Neuronal stem cell (in vitro differentiated cells): ENCODE results near the gene LINS1. TPM values are rescaled to one million over a fixed set of nuclear protein-coding genes. Genes with fewer than 3 reads are reported as not detected.

Source experiments
- DNase-seq: peaks from one replicate; pipeline ENCODE4 v3.0.0-alpha.2; 2013; ENCODE audit warnings: low spot score
- H2AFZ ChIP-seq: one replicate; pipeline ENCODE4 v1.6.1; 2013; ENCODE audit warnings: mild to moderate bottlenecking, low read length, inconsistent platforms
- H2AK5ac ChIP-seq: 2 replicates; pipeline ENCODE4 v1.6.1; 2013; ENCODE audit warnings: low read depth, mild to moderate bottlenecking, inconsistent platforms, low read length, moderate library complexity, mixed read lengths
- H2BK120ac ChIP-seq: 2 replicates; pipeline ENCODE4 v1.6.1; 2013; ENCODE audit warnings: low read depth, mild to moderate bottlenecking, inconsistent platforms, low read length, moderate library complexity, mixed read lengths
- H2BK12ac ChIP-seq: one replicate; pipeline ENCODE4 v1.6.1; 2013; ENCODE audit warnings: low read length, inconsistent platforms
- H2BK15ac ChIP-seq: 2 replicates; pipeline ENCODE4 v1.6.1; 2013; ENCODE audit warnings: mild to moderate bottlenecking, low read length, inconsistent platforms, mixed read lengths
- H2BK5ac ChIP-seq: one replicate; pipeline ENCODE4 v1.6.1; 2013; ENCODE audit warnings: inconsistent platforms, mild to moderate bottlenecking, low read length, moderate library complexity
- H3K14ac ChIP-seq: one replicate; pipeline ENCODE4 v1.6.1; 2013; ENCODE audit warnings: low read length, inconsistent platforms
- H3K18ac ChIP-seq: 2 replicates; pipeline ENCODE4 v1.6.1; 2013; ENCODE audit warnings: low read length, inconsistent platforms
- H3K23ac ChIP-seq: 2 replicates; pipeline ENCODE4 v1.6.1; 2013; ENCODE audit warnings: low read depth, mild to moderate bottlenecking, mixed read lengths, low read length, inconsistent platforms; ENCODE audit not compliant: poor library complexity
- H3K27ac ChIP-seq: replicated peaks from 3 replicates; pipeline ENCODE4 v1.5.1; 2013; ENCODE audit warnings: low read length, inconsistent platforms
- H3K27me3 ChIP-seq, 3 experiments: 2 replicates each; pipeline ENCODE4 v1.6.1; 2013; ENCODE audit warnings: low read length in 3 of 3, mild to moderate bottlenecking in 2 of 3, inconsistent platforms in 1 of 3, low read depth in 1 of 3, mixed read lengths in 1 of 3, moderate library complexity in 1 of 3; ENCODE audit not compliant: control insufficient read depth in 3 of 3, insufficient read depth in 3 of 3
- H3K36me3 ChIP-seq, 2 donors: replicated peaks in 1 of 2; 2 replicates each; pipeline ENCODE4 v1.6.1; 2013; ENCODE audit warnings: low read length in 2 of 2; ENCODE audit not compliant: control insufficient read depth in 2 of 2, insufficient read depth in 2 of 2
- H3K4ac ChIP-seq: 2 replicates; pipeline ENCODE4 v1.6.1; 2013; ENCODE audit warnings: inconsistent platforms, mild to moderate bottlenecking, low read length, moderate library complexity
- H3K4me1 ChIP-seq, 2 donors: 1 replicate in 1 of 2; 2 replicates in 1 of 2; pipeline ENCODE4 v1.6.1; 2013; ENCODE audit warnings: low read length in 2 of 2, low read depth in 1 of 2; ENCODE audit not compliant: control insufficient read depth in 2 of 2, insufficient read depth in 1 of 2
- H3K4me2 ChIP-seq: one replicate; pipeline ENCODE4 v1.6.1; 2013; ENCODE audit warnings: mild to moderate bottlenecking, low read length, inconsistent platforms; ENCODE audit not compliant: insufficient read depth, poor library complexity, severe bottlenecking
- H3K4me3 ChIP-seq, 2 donors: 2 replicates each; pipeline ENCODE4 v1.5.1; 2013; ENCODE audit warnings: low read length in 2 of 2, mild to moderate bottlenecking in 2 of 2, inconsistent platforms in 1 of 2, moderate library complexity in 1 of 2
- H3K79me1 ChIP-seq: one replicate; pipeline ENCODE4 v1.6.1; 2013; ENCODE audit warnings: low read depth, mild to moderate bottlenecking, inconsistent platforms, low read length, moderate library complexity
- H3K9ac ChIP-seq: one replicate; pipeline ENCODE4 v1.6.1; 2013; ENCODE audit warnings: mild to moderate bottlenecking, low read depth, low read length, inconsistent platforms; ENCODE audit not compliant: poor library complexity
- H3K9me3 ChIP-seq, 2 donors: replicated peaks in 1 of 2; 2 replicates each; pipeline versions ENCODE3 to v1.6.1; 2013; ENCODE audit warnings: low read length in 2 of 2, mild to moderate bottlenecking in 2 of 2, inconsistent platforms in 1 of 2, low read depth in 1 of 2, mixed read lengths in 1 of 2, moderate library complexity in 1 of 2; ENCODE audit not compliant: control insufficient read depth in 2 of 2, insufficient read depth in 1 of 2
- H4K8ac ChIP-seq: one replicate; pipeline ENCODE4 v1.6.1; 2013; ENCODE audit warnings: low read depth, mild to moderate bottlenecking, inconsistent platforms, low read length, moderate library complexity
- H4K91ac ChIP-seq: one replicate; pipeline ENCODE4 v1.6.1; 2013; ENCODE audit warnings: low read length, low read depth, mild to moderate bottlenecking, inconsistent platforms; ENCODE audit not compliant: poor library complexity
- WGBS, 2 donors: extraction: QIAGEN DNeasy Blood & Tissue Kit; methylation state at CpG; one replicate each; pipeline ENCODE4 v1.1.7; 2013; ENCODE audit warnings: missing lambda C conversion rate in 2 of 2, mixed read lengths in 1 of 2; ENCODE audit not compliant: insufficient read length in 2 of 2, insufficient replicate concordance in 1 of 2; ENCODE audit errors: extremely low coverage in 2 of 2; 5-methylcytosine and 5-hydroxymethylcytosine counted together
- small RNA-seq: library from polyadenylated mRNA; stranded (forward); fragments of <200 nt; extraction: miRNeasy Mini kit (QIAGEN cat#:217004); gene quantifications from one replicate; pipeline ENCODE3, GENCODE V24; 2013; ENCODE audit not compliant: insufficient read depth

LINS1 gene

DNA sequence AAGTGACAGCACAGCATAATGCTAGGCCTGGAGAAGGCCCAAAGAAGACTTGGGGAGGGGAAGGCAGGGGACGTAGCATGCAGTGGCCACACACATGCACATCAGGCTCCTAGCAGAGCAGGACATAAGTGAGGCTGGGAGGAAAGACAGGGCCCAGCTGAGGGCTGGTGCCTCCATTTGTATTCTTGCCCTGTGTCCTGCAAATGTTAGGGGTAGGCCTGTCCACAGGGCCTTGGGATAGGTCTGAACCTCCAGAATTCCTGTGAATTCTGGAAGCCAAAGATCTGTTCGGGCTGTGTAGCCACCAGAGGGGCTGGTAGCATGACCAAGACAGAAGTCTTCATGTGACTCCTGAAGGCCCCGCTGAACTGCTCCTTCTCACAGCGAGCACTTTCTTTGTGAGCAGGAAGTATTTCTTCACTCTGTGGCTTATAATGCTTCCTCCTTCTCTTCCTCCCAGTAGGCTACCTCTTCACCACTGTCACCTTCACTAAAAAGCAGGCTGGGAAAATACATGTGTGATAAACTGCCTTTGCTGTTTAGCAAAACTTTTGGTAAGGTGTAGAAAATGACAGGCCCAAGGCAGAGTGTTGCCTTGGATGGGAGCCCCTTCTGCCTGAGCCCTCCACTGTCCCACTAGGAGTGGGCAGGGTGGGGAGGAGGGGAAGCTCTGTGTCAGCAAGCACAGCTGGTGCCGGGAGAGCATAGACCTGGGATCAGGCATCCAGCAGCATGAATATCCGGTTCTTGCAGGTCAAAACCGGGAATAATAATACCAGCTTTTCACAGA is 81.7 kb downstream of the LINS1 start:
- Histone ChIP-seq H3K18ac (no peak overlapping the region), H4K91ac (no peak overlapping the region), H3K9me3 (peaks cover 0 to 2% of the 10 kb centered on the region in 2 donors), H3K4me3 (no peak overlapping the region), H3K9ac (no peak overlapping the region), H2BK15ac (no peak overlapping the region), H3K27me3 (peaks cover 0 to 7% (median 0%) of the 10 kb centered on the region in 3 experiments), H2BK5ac (no peak overlapping the region), H2BK120ac (no peak overlapping the region), H4K8ac (no peak overlapping the region), H2AFZ (no peak overlapping the region), H3K23ac (no peak overlapping the region), H3K14ac (no peak overlapping the region), H3K4me1 (no peaks in the 10 kb centered on the region), H3K4ac (no peak overlapping the region), H3K4me2 (no peak overlapping the region), H3K27ac (no peak overlapping the region), H2AK5ac (no peak overlapping the region), H3K79me1 (no peaks in the 10 kb centered on the region), H3K36me3 (no peaks in the 10 kb centered on the region), H2BK12ac (no peak overlapping the region)
- no peak for DNase-seq
- WGBS, 2 donors: no CpG with 5 or more reads among the region's 7 CpGs

GRCh38 chr15:100517846-100518245 is 84.1 kb downstream of the LINS1 start:
- no peak overlapping the region for H2AK5ac ChIP-seq
- no peak overlapping the region for H3K9ac ChIP-seq
- H4K8ac ChIP-seq: no peak overlapping the region
- peaks cover 0 to 11% (median 0%) of the 10 kb centered on the region in 3 experiments for H3K27me3 ChIP-seq
- no peak overlapping the region for H3K18ac ChIP-seq
- no peak overlapping the region for H2AFZ ChIP-seq
- no peak overlapping the region for H3K27ac ChIP-seq
- H2BK15ac ChIP-seq: no peak overlapping the region
- H3K4me2 ChIP-seq: no peak overlapping the region
- no peak overlapping the region for H3K4ac ChIP-seq
- H3K14ac ChIP-seq: no peak overlapping the region
- DNase-seq: no peak
- H4K91ac ChIP-seq: no peak overlapping the region
- no peaks in the 10 kb centered on the region for H3K36me3 ChIP-seq
- WGBS, 2 donors: no CpG with 5 or more reads among the region's 3 CpGs
- no peaks in the 10 kb centered on the region for H3K4me1 ChIP-seq
- H2BK5ac ChIP-seq: no peak overlapping the region
- peaks cover 0 to 2% of the 10 kb centered on the region in 2 donors for H3K9me3 ChIP-seq
- H2BK120ac ChIP-seq: no peak overlapping the region
- H3K79me1 ChIP-seq: no peaks in the 10 kb centered on the region
- no peak overlapping the region for H3K23ac ChIP-seq
- no peak overlapping the region for H2BK12ac ChIP-seq
- H3K4me3 ChIP-seq: no peak overlapping the region

Small RNA genes within 50 kb of the gene (small RNA-seq; reads per million reads assigned to genes)
- gene RF00019 (not detected), gene RNU6-181P (not detected), gene RNU6-322P (not detected)
